Measurements from ENCODE around the gene NINL.
A peak's percentile ranks its signal among the peaks of the same experiment; 100 is the strongest.

The NINL gene

GRCh38 chr20:25453035-25453810 lies 132.1 kb downstream of the NINL start:
- ATAC-seq = no peak
- no peak for DNase-seq (ENCODE audit: low spot score in 2 of 2)
- Mint-ChIP-seq H3K36me3 (no peaks in the 10 kb centered on the region), H3K27ac (no peak overlapping the region), H3K4me1 (no peaks in the 10 kb centered on the region), H3K9me3 (no peaks in the 10 kb centered on the region), H3K4me3 (no peak overlapping the region)

- H3K4me1 Mint-ChIP-seq = no peaks in the 10 kb centered on the region
- H3K4me3 Mint-ChIP-seq = no peak overlapping the region
- ATAC-seq (no peak), DNase-seq (ENCODE audit: low spot score in 2 of 2) (no peak)
- H3K36me3 Mint-ChIP-seq = peaks cover 6% of the 10 kb centered on the region
- no peaks in the 10 kb centered on the region for H3K9me3 Mint-ChIP-seq
- no peak overlapping the region for H3K27ac Mint-ChIP-seq
Measured at GRCh38 chr20:25452333-25452732, 133.0 kb downstream of the NINL start.

DNA sequence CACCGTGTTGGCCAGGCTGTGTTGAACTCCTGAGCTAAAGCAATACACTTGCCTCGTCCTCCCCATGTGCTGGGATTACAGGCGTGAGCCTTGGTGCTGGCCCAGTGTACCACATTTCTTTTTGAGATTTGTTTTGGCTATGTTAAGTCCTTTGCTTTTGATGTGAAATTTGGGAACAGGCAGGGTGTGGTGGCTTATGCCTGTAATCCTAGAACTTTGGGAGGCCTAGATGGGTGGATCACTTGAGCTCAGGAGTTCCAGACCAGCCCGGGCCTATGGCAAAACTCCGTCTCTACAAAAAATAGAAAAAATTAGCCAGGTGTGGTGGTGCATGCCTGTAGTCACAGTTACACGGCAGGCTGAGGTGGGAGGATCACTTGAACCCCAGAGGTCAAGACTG lies 137.7 kb downstream of the NINL start:
- Mint-ChIP-seq H3K4me3 (no peak overlapping the region), H3K36me3 (peaks cover 39% of the 10 kb centered on the region), H3K9me3 (no peaks in the 10 kb centered on the region), H3K4me1 (peaks cover 8% of the 10 kb centered on the region), H3K27ac (no peak overlapping the region)
- ATAC-seq (no peak), DNase-seq (ENCODE audit: low spot score in 2 of 2) (peak in 1 of 2 donors; percentile 34)

GRCh38 chr20:25444556-25444955 lies 140.8 kb downstream of the NINL start:
- Mint-ChIP-seq H3K27ac (no peak overlapping the region), H3K4me3 (no peak overlapping the region), H3K9me3 (no peaks in the 10 kb centered on the region), H3K4me1 (peaks cover 8% of the 10 kb centered on the region), H3K36me3 (peaks cover 52% of the 10 kb centered on the region)
- DNase-seq (ENCODE audit: low spot score in 2 of 2) = peak in 1 of 2 donors; percentile 20
- ATAC-seq = no peak

DNA sequence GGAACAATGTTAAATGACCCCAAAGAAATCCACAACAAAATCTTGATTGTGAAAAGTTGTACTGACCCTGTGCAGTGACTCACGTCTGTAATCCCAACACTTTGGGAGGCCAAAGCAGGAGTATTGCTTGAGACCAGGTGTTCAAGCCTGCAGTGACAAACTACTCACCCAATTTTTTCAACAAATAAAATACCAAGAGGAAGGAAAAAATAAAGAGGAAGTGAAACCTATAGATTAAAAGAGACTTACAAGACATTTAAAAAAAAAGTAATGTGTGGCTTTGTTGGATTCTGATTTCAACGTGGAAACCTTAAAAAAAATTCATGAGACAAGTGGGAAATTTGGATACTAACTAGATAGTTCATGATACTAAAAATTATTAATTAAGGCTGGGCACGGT lies 146.0 kb downstream of the NINL start:
- H3K36me3 Mint-ChIP-seq = peaks cover 33% of the 10 kb centered on the region
- H3K4me3 Mint-ChIP-seq = no peak overlapping the region
- no peaks in the 10 kb centered on the region for H3K9me3 Mint-ChIP-seq
- ATAC-seq (no peak), DNase-seq (ENCODE audit: low spot score in 2 of 2) (no peak)
- H3K27ac Mint-ChIP-seq = no peak overlapping the region
- no peaks in the 10 kb centered on the region for H3K4me1 Mint-ChIP-seq

DNA sequence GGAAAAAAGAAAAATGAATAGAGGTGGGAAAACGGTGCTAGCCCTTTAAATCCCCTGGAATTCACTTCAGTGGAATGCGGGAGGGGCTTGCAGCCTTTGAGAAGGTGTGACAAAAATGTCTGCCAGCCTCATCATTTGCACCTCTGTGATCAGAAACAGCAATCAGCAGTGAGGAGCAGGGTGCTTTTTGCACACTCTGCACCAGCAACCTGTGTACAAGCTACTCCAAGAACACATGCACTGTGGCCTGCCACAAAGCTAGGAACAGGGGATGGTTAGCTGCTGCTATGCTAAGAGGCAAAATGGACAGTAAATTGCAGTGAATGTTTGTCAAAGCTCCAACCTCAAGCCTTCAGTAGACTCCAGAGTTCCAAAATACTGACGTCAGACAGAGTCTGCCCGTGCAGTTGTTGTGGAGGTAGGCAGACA lies 148.2 kb downstream of the NINL start:
- H3K36me3 Mint-ChIP-seq = peaks cover 30% of the 10 kb centered on the region
- no peak for ATAC-seq
- H3K9me3 Mint-ChIP-seq = no peaks in the 10 kb centered on the region
- H3K4me3 Mint-ChIP-seq = no peak overlapping the region
- no peak overlapping the region for H3K27ac Mint-ChIP-seq
- no peaks in the 10 kb centered on the region for H3K4me1 Mint-ChIP-seq
- DNase-seq (ENCODE audit: low spot score in 2 of 2) = peak in 1 of 2 donors; percentile 23

GRCh38 chr20:25424536-25424935 lies 160.8 kb downstream of the NINL start:
- no peak overlapping the region for H3K27ac Mint-ChIP-seq
- peaks cover 67% of the 10 kb centered on the region for H3K36me3 Mint-ChIP-seq
- no peak for ATAC-seq
- H3K4me1 Mint-ChIP-seq = peaks cover 6% of the 10 kb centered on the region
- H3K4me3 Mint-ChIP-seq = no peak overlapping the region
- H3K9me3 Mint-ChIP-seq = no peaks in the 10 kb centered on the region
- no peak for DNase-seq (ENCODE audit: low spot score in 2 of 2)

GRCh38 chr20:25422032-25422431 lies 163.3 kb downstream of the NINL start:
- DNase-seq (ENCODE audit: low spot score in 2 of 2) (no peak), ATAC-seq (no peak)
- peaks cover 6% of the 10 kb centered on the region for H3K4me1 Mint-ChIP-seq
- H3K27ac Mint-ChIP-seq = no peak overlapping the region
- H3K36me3 Mint-ChIP-seq = peaks cover 58% of the 10 kb centered on the region
- H3K9me3 Mint-ChIP-seq = no peaks in the 10 kb centered on the region
- no peak overlapping the region for H3K4me3 Mint-ChIP-seq

- no peaks in the 10 kb centered on the region for H3K9me3 Mint-ChIP-seq
- no peak overlapping the region for H3K27ac Mint-ChIP-seq
- H3K4me1 Mint-ChIP-seq = peaks cover 4% of the 10 kb centered on the region
- H3K4me3 Mint-ChIP-seq = no peak overlapping the region
- ATAC-seq (no peak), DNase-seq (ENCODE audit: low spot score in 2 of 2) (no peak)
- H3K36me3 Mint-ChIP-seq = peaks cover 55% of the 10 kb centered on the region
Measured at GRCh38 chr20:25421102-25421501, 164.2 kb downstream of the NINL start.

DNA sequence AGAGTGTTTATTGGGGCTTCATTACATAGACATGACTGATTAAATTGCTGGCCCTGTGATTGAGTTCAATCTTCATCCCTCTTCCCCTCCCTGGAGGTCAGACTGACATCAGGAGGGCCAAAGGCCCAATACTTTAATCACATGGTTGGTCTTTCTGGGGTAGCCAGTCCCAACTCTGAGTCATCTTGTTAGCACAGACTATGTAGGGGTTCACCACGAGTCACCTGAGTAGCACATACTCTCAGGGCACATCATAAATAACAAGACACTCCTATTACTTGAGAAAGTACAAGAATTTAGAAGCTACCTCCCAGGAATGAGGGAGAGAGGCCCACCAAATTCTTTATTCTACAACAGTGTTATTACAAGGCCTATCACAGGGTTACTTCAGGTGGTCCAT lies 166.6 kb downstream of the NINL start:
- H3K4me3 Mint-ChIP-seq = no peak overlapping the region
- DNase-seq (ENCODE audit: low spot score in 2 of 2) (no peak), ATAC-seq (no peak)
- H3K9me3 Mint-ChIP-seq = no peaks in the 10 kb centered on the region
- peaks cover 47% of the 10 kb centered on the region for H3K36me3 Mint-ChIP-seq
- no peak overlapping the region for H3K27ac Mint-ChIP-seq
- H3K4me1 Mint-ChIP-seq = no peaks in the 10 kb centered on the region

GRCh38 chr20:25408890-25409289 lies 176.4 kb downstream of the NINL start:
- Mint-ChIP-seq H3K27ac (peak overlapping the region; percentile 94), H3K4me1 (peaks cover 22% of the 10 kb centered on the region), H3K36me3 (peaks cover 3% of the 10 kb centered on the region), H3K4me3 (peak overlapping the region; percentile 92), H3K9me3 (no peaks in the 10 kb centered on the region)
- DNase-seq (ENCODE audit: low spot score in 2 of 2) = no peak
- no peak for ATAC-seq

GRCh38 chr20:25408170-25408547 lies 177.2 kb downstream of the NINL start:
- peaks cover 5% of the 10 kb centered on the region for H3K9me3 Mint-ChIP-seq
- DNase-seq (ENCODE audit: low spot score in 2 of 2) (no peak), ATAC-seq (peak; percentile 62)
- H3K4me3 Mint-ChIP-seq = peak overlapping the region; percentile 92
- H3K27ac Mint-ChIP-seq = peak overlapping the region; percentile 94
- H3K36me3 Mint-ChIP-seq = no peaks in the 10 kb centered on the region
- peaks cover 22% of the 10 kb centered on the region for H3K4me1 Mint-ChIP-seq

GRCh38 chr20:25407311-25408169 lies 177.8 kb downstream of the NINL start, which contains the start of gene GINS1:
Gene GINS1 (plus strand): TSS chr20:25407673. CDS start chr20:25407821, 148 bp downstream.
- Mint-ChIP-seq H3K4me1 (peaks cover 22% of the 10 kb centered on the region), H3K9me3 (peaks cover 8% of the 10 kb centered on the region), H3K4me3 (peak within 1 kb of the TSS; percentile 92), H3K27ac (peak within 1 kb of the TSS; percentile 94), H3K36me3 (no peaks in the 10 kb centered on the region)
- ATAC-seq (peak; percentile 94), DNase-seq (ENCODE audit: low spot score in 2 of 2) (peak; percentile 70 to 95)
